B cell (primary cell): ENCODE results near the gene CSNK1G1.

Source experiments
- EZH2 ChIP-seq: IDR thresholded peaks from 2 replicates; pipeline ENCODE4 v1.6.1; 2012; ENCODE audit warnings: borderline replicate concordance, low read depth, mild to moderate bottlenecking, moderate library complexity, low read length; ENCODE audit not compliant: insufficient read depth, poor library complexity, severe bottlenecking
- TF ChIP-seq, protein P1 (sequence below): fragments of 200-600 bp; IDR thresholded peaks from one replicate; pipeline ENCODE4 v1.8.0; 2022; ENCODE audit warnings: antibody characterized with exemption, mild to moderate bottlenecking

DNA sequence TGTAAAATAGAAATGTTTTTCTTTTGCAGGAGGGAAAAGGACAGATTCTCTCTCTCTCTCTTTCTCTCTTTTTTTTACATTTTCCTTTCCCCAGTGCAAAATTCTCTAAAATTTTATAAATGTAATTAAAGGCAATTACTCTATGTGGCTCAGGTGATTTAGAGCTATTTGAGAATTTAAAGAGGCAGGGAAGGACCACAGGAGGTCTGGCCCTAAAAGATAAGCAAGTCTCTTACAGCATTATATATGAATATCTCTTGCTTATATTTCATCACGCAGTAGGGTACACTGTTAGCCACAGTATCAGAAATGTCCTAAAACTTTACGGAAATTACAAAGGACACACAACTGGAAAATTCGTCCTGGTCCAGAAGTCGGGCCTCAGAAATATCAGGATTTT is 122.7 kb downstream of the CSNK1G1 start:
- TF ChIP-seq, protein P1, sequence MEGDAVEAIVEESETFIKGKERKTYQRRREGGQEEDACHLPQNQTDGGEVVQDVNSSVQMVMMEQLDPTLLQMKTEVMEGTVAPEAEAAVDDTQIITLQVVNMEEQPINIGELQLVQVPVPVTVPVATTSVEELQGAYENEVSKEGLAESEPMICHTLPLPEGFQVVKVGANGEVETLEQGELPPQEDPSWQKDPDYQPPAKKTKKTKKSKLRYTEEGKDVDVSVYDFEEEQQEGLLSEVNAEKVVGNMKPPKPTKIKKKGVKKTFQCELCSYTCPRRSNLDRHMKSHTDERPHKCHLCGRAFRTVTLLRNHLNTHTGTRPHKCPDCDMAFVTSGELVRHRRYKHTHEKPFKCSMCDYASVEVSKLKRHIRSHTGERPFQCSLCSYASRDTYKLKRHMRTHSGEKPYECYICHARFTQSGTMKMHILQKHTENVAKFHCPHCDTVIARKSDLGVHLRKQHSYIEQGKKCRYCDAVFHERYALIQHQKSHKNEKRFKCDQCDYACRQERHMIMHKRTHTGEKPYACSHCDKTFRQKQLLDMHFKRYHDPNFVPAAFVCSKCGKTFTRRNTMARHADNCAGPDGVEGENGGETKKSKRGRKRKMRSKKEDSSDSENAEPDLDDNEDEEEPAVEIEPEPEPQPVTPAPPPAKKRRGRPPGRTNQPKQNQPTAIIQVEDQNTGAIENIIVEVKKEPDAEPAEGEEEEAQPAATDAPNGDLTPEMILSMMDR = no peak
- TF ChIP-seq EZH2 = no peak
